Parathyroid adenoma (tissue), 2 donors: ENCODE measurements around the gene FLII.

Source experiments
- H2AFZ ChIP-seq: fragments of 300-600 bp; sonication (generic); one replicate; pipeline ENCODE4 v1.7.0; 2017; ENCODE audit warnings: antibody characterized with exemption, mild to moderate bottlenecking
- H3K27ac ChIP-seq: fragments of 300-600 bp; sonication (generic); one replicate; pipeline ENCODE4 v1.7.0; 2017
- H3K27me3 ChIP-seq: fragments of 300-600 bp; sonication (generic); one replicate; pipeline ENCODE4 v1.7.0; 2017; ENCODE audit warnings: low read length; ENCODE audit not compliant: control insufficient read depth, insufficient read depth
- H3K36me3 ChIP-seq: fragments of 300-600 bp; sonication (generic); one replicate; pipeline ENCODE4 v1.7.0; 2017; ENCODE audit warnings: low read length; ENCODE audit not compliant: control insufficient read depth, insufficient read depth
- H3K4me1 ChIP-seq: fragments of 300-600 bp; sonication (generic); one replicate; pipeline ENCODE4 v1.7.0; 2017; ENCODE audit warnings: control low read depth
- H3K4me2 ChIP-seq: fragments of 300-600 bp; sonication (generic); one replicate; pipeline ENCODE4 v1.7.0; 2017; ENCODE audit warnings: low read length
- H3K4me3 ChIP-seq: fragments of 300-600 bp; sonication (generic); one replicate; pipeline ENCODE4 v1.7.0; 2017; ENCODE audit warnings: low read depth, low read length
- H3K79me2 ChIP-seq: fragments of 300-600 bp; sonication (generic); one replicate; pipeline ENCODE4 v1.7.0; 2017; ENCODE audit warnings: control low read depth
- H3K9ac ChIP-seq: fragments of 300-600 bp; sonication (generic); one replicate; pipeline ENCODE4 v1.7.0; 2017; ENCODE audit warnings: mild to moderate bottlenecking
- H3K9me3 ChIP-seq: fragments of 300-600 bp; sonication (generic); one replicate; pipeline ENCODE4 v1.7.0; 2017; ENCODE audit warnings: low read length; ENCODE audit not compliant: control insufficient read depth
- TF ChIP-seq, protein P1 (sequence below): fragments of 300-600 bp; sonication (generic); IDR thresholded peaks from one replicate; pipeline ENCODE4 v1.7.0; 2017; ENCODE audit warnings: antibody characterized with exemption, mild to moderate bottlenecking
- donor health status: primary hyperparathyroidism.

FLII gene

GRCh38 chr17:18229771-18230170 is 28.8 kb downstream of the FLII start:
- Histone ChIP-seq H3K27me3 (no peaks in the 10 kb centered on the region), H3K4me3 (no peak overlapping the region), H2AFZ (no peak overlapping the region), H3K36me3 (no peaks in the 10 kb centered on the region), H3K79me2 (no peaks in the 10 kb centered on the region), H3K4me2 (no peak overlapping the region), H3K9ac (no peak overlapping the region), H3K9me3 (no peaks in the 10 kb centered on the region), H3K27ac (no peak overlapping the region), H3K4me1 (peaks cover 3% of the 10 kb centered on the region)
- TF ChIP-seq, protein P1, sequence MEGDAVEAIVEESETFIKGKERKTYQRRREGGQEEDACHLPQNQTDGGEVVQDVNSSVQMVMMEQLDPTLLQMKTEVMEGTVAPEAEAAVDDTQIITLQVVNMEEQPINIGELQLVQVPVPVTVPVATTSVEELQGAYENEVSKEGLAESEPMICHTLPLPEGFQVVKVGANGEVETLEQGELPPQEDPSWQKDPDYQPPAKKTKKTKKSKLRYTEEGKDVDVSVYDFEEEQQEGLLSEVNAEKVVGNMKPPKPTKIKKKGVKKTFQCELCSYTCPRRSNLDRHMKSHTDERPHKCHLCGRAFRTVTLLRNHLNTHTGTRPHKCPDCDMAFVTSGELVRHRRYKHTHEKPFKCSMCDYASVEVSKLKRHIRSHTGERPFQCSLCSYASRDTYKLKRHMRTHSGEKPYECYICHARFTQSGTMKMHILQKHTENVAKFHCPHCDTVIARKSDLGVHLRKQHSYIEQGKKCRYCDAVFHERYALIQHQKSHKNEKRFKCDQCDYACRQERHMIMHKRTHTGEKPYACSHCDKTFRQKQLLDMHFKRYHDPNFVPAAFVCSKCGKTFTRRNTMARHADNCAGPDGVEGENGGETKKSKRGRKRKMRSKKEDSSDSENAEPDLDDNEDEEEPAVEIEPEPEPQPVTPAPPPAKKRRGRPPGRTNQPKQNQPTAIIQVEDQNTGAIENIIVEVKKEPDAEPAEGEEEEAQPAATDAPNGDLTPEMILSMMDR, result no peak

- Histone ChIP-seq H3K27ac (no peak overlapping the region), H3K4me2 (no peak overlapping the region), H3K9ac (no peak overlapping the region), H2AFZ (no peak overlapping the region), H3K27me3 (no peaks in the 10 kb centered on the region), H3K36me3 (no peaks in the 10 kb centered on the region), H3K4me3 (no peak overlapping the region), H3K79me2 (no peaks in the 10 kb centered on the region), H3K4me1 (peaks cover 4% of the 10 kb centered on the region), H3K9me3 (no peaks in the 10 kb centered on the region)
- TF ChIP-seq, protein P1, result no peak
Measured at GRCh38 chr17:18229254-18229653, 29.3 kb downstream of the FLII start.

- no peak overlapping the region for H3K4me3 ChIP-seq
- no peak overlapping the region for H3K27ac ChIP-seq
- no peak overlapping the region for H3K4me2 ChIP-seq
- no peak overlapping the region for H2AFZ ChIP-seq
- TF ChIP-seq, protein P1, result no peak
- H3K36me3 ChIP-seq, result no peaks in the 10 kb centered on the region
- H3K27me3 ChIP-seq, result no peaks in the 10 kb centered on the region
- H3K9ac ChIP-seq, result no peak overlapping the region
- H3K79me2 ChIP-seq, result no peaks in the 10 kb centered on the region
- H3K4me1 ChIP-seq, result peaks cover 4% of the 10 kb centered on the region
- H3K9me3 ChIP-seq, result no peaks in the 10 kb centered on the region
Measured at GRCh38 chr17:18228176-18228682, 30.3 kb downstream of the FLII start.

GRCh38 chr17:18227635-18228034 is 30.9 kb downstream of the FLII start:
- H3K36me3 ChIP-seq, result no peaks in the 10 kb centered on the region
- H3K27me3 ChIP-seq, result no peaks in the 10 kb centered on the region
- H3K79me2 ChIP-seq, result no peaks in the 10 kb centered on the region
- no peak overlapping the region for H3K9ac ChIP-seq
- H3K4me2 ChIP-seq, result no peak overlapping the region
- no peak overlapping the region for H2AFZ ChIP-seq
- no peaks in the 10 kb centered on the region for H3K9me3 ChIP-seq
- H3K4me3 ChIP-seq, result no peak overlapping the region
- H3K27ac ChIP-seq, result no peak overlapping the region
- peaks cover 4% of the 10 kb centered on the region for H3K4me1 ChIP-seq
- TF ChIP-seq, protein P1, result no peak

DNA sequence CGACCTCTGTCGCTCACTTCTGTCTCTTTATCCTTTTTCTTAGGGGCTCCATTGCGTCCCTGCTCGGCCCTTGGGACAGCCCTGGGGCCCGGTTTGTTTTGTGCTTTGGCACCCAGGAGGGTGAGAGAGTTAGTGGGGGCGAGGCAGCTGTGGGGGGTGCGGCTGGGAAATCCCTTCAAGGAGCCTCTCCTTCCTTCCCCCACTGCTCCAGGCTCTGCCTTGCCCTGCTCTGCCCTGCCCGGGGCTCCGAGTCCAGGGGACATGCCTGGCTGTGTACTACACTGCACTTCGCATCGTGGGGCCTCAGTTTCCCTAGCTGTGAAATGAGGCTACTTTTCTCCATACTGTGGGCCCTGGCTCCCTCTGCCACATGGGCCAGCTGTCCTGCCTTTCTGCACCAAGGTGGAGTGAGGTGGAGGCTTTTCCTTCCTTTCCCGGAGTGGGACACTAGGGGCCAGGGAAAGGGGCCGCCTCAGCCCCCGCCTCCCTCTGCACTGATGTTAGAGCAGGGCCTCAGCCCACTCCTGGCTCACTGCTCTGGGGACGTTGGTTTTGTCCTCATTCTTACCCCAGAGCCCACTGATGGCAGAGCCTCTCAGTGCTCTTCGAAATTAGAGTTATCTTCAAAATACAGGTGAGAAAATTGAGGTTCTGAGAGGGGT is 32.1 kb downstream of the FLII start:
- H3K9ac ChIP-seq, result no peak overlapping the region
- peak overlapping the region; percentile 77 for H2AFZ ChIP-seq
- H3K79me2 ChIP-seq, result no peaks in the 10 kb centered on the region
- H3K27me3 ChIP-seq, result no peaks in the 10 kb centered on the region
- H3K4me3 ChIP-seq, result peak overlapping the region; percentile 65
- H3K27ac ChIP-seq, result no peak overlapping the region
- TF ChIP-seq, protein P1, result no peak
- H3K4me2 ChIP-seq, result peak overlapping the region; percentile 91
- peaks cover 4% of the 10 kb centered on the region for H3K4me1 ChIP-seq
- no peaks in the 10 kb centered on the region for H3K9me3 ChIP-seq
- no peaks in the 10 kb centered on the region for H3K36me3 ChIP-seq
